GM12892 (cell line): ENCODE results near the gene ITIH4.

Experiments
- POLR2A ChIP-seq: IDR thresholded peaks from 2 replicates; pipeline ENCODE4 v1.6.1; 2011; ENCODE audit warnings: low read depth, low read length, control low read depth
- POLR2AphosphoS5 ChIP-seq: IDR thresholded peaks from 2 replicates; pipeline ENCODE4 v1.6.1; 2011; ENCODE audit warnings: low read depth, low read length, control low read depth
- TAF1 ChIP-seq: IDR thresholded peaks from 2 replicates; pipeline ENCODE4 v1.6.1; 2011; ENCODE audit warnings: low read depth, mild to moderate bottlenecking, control low read depth, low read length, borderline replicate concordance

- no peak for TF ChIP-seq POLR2AphosphoS5
- TF ChIP-seq POLR2A = no peak
- no peak for TF ChIP-seq TAF1
Measured at GRCh38 chr3:52822363-52822762, 8.1 kb downstream of the ITIH4 start.
